Gastroesophageal sphincter (tissue), 3 donors: Measurements from ENCODE around the gene ACAA2.

ENCODE experiments used
- EP300 ChIP-seq: sonication (generic); formaldehyde crosslinking; IDR thresholded peaks from one replicate; pipeline ENCODE4 v1.6.1; 2017; ENCODE audit warnings: antibody characterized with exemption, mild to moderate bottlenecking
- POLR2AphosphoS5 ChIP-seq: sonication (generic); formaldehyde crosslinking; IDR thresholded peaks from one replicate; pipeline ENCODE4 v1.6.1; 2017; ENCODE audit warnings: antibody characterized with exemption
- TF ChIP-seq, protein P1 (sequence below), 4 experiments: fragments of 200-600 bp in 2 of 4; fragments of 450-650 bp in 2 of 4; sonication (generic) in 1 of 4; IDR thresholded peaks; one replicate each; pipeline ENCODE4 v1.5.1; 2017 to 2019; ENCODE audit warnings: antibody characterized with exemption in 4 of 4, mild to moderate bottlenecking in 2 of 4, moderate library complexity in 2 of 4

GRCh38 chr18:49812286-49813068, 856 bp downstream of the ACAA2 start:
- no peak for TF ChIP-seq EP300
- TF ChIP-seq, protein P1, sequence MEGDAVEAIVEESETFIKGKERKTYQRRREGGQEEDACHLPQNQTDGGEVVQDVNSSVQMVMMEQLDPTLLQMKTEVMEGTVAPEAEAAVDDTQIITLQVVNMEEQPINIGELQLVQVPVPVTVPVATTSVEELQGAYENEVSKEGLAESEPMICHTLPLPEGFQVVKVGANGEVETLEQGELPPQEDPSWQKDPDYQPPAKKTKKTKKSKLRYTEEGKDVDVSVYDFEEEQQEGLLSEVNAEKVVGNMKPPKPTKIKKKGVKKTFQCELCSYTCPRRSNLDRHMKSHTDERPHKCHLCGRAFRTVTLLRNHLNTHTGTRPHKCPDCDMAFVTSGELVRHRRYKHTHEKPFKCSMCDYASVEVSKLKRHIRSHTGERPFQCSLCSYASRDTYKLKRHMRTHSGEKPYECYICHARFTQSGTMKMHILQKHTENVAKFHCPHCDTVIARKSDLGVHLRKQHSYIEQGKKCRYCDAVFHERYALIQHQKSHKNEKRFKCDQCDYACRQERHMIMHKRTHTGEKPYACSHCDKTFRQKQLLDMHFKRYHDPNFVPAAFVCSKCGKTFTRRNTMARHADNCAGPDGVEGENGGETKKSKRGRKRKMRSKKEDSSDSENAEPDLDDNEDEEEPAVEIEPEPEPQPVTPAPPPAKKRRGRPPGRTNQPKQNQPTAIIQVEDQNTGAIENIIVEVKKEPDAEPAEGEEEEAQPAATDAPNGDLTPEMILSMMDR (IDR thresholded peaks at IDR 0.05) = no peak
- TF ChIP-seq POLR2AphosphoS5 = no peak
